Neural cell (in vitro differentiated cells): Measurements from ENCODE around the gene PDE4D. TPM values are rescaled to one million over a fixed set of nuclear protein-coding genes. Genes with fewer than 3 reads are reported as not detected.

Source experiments
- H2AFZ ChIP-seq: fragments of 200-600, 300-800 bp; sonication (generic), shearing (Covaris generic); 2 replicates; pipeline ENCODE4 v1.6.0; 2014; ENCODE audit warnings: low read depth, mild to moderate bottlenecking, antibody characterized with exemption, low read length, moderate library complexity
- H3F3A ChIP-seq: fragments of 200-600 bp; shearing (Covaris generic); 2 replicates; pipeline ENCODE4 v1.6.1; 2016; ENCODE audit warnings: mild to moderate bottlenecking, moderate library complexity, mixed read lengths, antibody characterized with exemption, low read length; ENCODE audit not compliant: insufficient read depth, poor library complexity, severe bottlenecking
- H3K27ac ChIP-seq: fragments of 200-600, 300-800 bp; sonication (generic), shearing (Covaris generic); 2 replicates; pipeline ENCODE4 v1.5.1; 2014; ENCODE audit warnings: mild to moderate bottlenecking, low read length, moderate library complexity
- H3K27me3 ChIP-seq: fragments of 300-800, 200-600 bp; sonication (generic), shearing (Covaris generic); 2 replicates; pipeline ENCODE4 v1.6.0; 2014; ENCODE audit warnings: mild to moderate bottlenecking, low read depth, low read length, moderate library complexity; ENCODE audit not compliant: insufficient read depth
- H3K36me3 ChIP-seq: fragments of 300-800, 200-600 bp; sonication (generic), shearing (Covaris generic); 2 replicates; pipeline ENCODE4 v1.5.1; 2014; ENCODE audit warnings: mild to moderate bottlenecking, antibody characterized with exemption, low read length, moderate library complexity; ENCODE audit not compliant: insufficient read depth
- H3K4me2 ChIP-seq: fragments of 300-800, 200-600 bp; sonication (generic), shearing (Covaris generic); 2 replicates; pipeline ENCODE4 v1.6.0; 2014; ENCODE audit warnings: mild to moderate bottlenecking, low read length
- H3K4me3 ChIP-seq: fragments of 300-800, 200-600 bp; sonication (generic), shearing (Covaris generic); 2 replicates; pipeline ENCODE4 v1.5.1; 2014; ENCODE audit warnings: mild to moderate bottlenecking, low read length, moderate library complexity
- H3K79me2 ChIP-seq: fragments of 200-600 bp; shearing (Covaris generic); replicated peaks from 2 replicates; pipeline ENCODE4 v1.6.0; 2014; ENCODE audit warnings: mild to moderate bottlenecking, low read length, moderate library complexity; ENCODE audit not compliant: insufficient read depth
- H3K9ac ChIP-seq: fragments of 300-800, 200-600 bp; sonication (generic), shearing (Covaris generic); 2 replicates; pipeline ENCODE4 v1.6.1; 2016; ENCODE audit warnings: mild to moderate bottlenecking, low read length, mixed read lengths
- H3K9me2 ChIP-seq: fragments of 200-600 bp; shearing (Covaris generic); 2 replicates; pipeline ENCODE4 v1.6.1; 2016; ENCODE audit warnings: mild to moderate bottlenecking, low read length, mixed read lengths; ENCODE audit not compliant: insufficient read depth
- H3K9me3 ChIP-seq: fragments of 200-600, 300-800 bp; sonication (generic), shearing (Covaris generic); 2 replicates; pipeline ENCODE4 v1.6.1; 2016; ENCODE audit warnings: mild to moderate bottlenecking, mixed run types, low read length, moderate library complexity, mixed read lengths
- H4K20me1 ChIP-seq: fragments of 200-600 bp; shearing (Covaris generic); 2 replicates; pipeline ENCODE4 v1.6.1; 2016; ENCODE audit warnings: mild to moderate bottlenecking, mixed run types; ENCODE audit not compliant: insufficient read depth
- EP300 ChIP-seq: fragments of 450-650 bp; conservative IDR thresholded peaks from 2 replicates; pipeline ENCODE4 v1.6.1; 2014; ENCODE audit warnings: antibody characterized with exemption, mild to moderate bottlenecking, moderate library complexity; ENCODE audit not compliant: poor library complexity, severe bottlenecking
- MXI1 ChIP-seq: fragments of 450-650 bp; conservative IDR thresholded peaks from 2 replicates; pipeline ENCODE4 v1.6.1; 2014; ENCODE audit warnings: antibody characterized with exemption, mild to moderate bottlenecking; ENCODE audit not compliant: poor library complexity, severe bottlenecking
- POLR2AphosphoS5 ChIP-seq: IDR thresholded peaks from 2 replicates; pipeline ENCODE4 v1.6.1; 2012
- RAD21 ChIP-seq: fragments of 450-650 bp; conservative IDR thresholded peaks from 2 replicates; pipeline ENCODE4 v1.6.1; 2014; ENCODE audit warnings: antibody characterized with exemption, mild to moderate bottlenecking, moderate library complexity
- SMC3 ChIP-seq: fragments of 450-650 bp; conservative IDR thresholded peaks from 2 replicates; pipeline ENCODE4 v1.6.1; 2014; ENCODE audit warnings: antibody characterized with exemption, mild to moderate bottlenecking, moderate library complexity; ENCODE audit not compliant: poor library complexity
- polyA plus RNA-seq: library from polyadenylated mRNA; depleted of rRNA; stranded (reverse); fragments of >200 nt; gene quantifications from 2 replicates; pipeline ENCODE4 v1.2.3, GENCODE V29; 2014
- TF ChIP-seq, protein P1 (sequence below): IDR thresholded peaks from 2 replicates; pipeline ENCODE4 v1.6.1; 2012; ENCODE audit warnings: borderline replicate concordance
- TF ChIP-seq, protein P2 (sequence below): fragments of 450-650 bp; IDR thresholded peaks from 2 replicates; pipeline ENCODE4 v1.5.1; 2014; ENCODE audit warnings: antibody characterized with exemption, mild to moderate bottlenecking, moderate library complexity; ENCODE audit not compliant: poor library complexity, severe bottlenecking

The PDE4D gene
- polyA plus RNA-seq, 1 donor from 2014 or later, result 42.8 TPM

DNA sequence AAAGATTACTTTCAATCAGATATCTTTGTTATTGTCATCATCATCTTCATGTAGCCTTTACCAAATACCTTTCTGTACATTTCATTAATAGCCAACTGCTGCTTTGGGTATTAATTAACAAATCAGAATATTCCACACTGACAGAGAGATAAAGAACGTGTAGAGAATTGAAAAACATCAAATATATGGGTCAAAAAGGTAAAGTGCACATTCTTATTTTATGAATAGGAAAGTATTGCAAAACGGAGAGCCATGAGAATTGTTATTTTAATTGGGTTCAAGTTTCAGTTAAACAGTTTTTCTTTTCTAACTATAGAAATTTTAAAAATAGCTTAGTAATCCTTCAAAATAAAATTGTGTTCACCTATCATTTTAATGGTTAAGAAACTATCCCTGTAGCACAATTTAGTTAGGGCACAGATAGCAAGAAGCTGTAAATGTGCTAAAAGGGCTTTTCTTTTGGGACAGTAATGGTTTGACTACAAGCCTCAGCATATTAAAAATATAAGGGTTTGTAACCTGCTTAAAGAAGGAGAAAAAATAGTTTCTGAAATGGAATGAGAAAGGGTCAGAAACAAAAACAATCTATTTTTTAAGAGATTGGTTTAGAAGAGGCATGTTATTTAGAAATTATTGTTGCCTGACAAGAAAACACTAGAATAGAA, 62.9 kb downstream of the PDE4D start:
- no peaks in the 10 kb centered on the region for H3K27me3 ChIP-seq
- H4K20me1 ChIP-seq, result no peaks in the 10 kb centered on the region
- H3K9me3 ChIP-seq, result no peaks in the 10 kb centered on the region
- H2AFZ ChIP-seq, result no peak overlapping the region
- no peaks in the 10 kb centered on the region for H3K9me2 ChIP-seq
- H3K36me3 ChIP-seq, result no peaks in the 10 kb centered on the region
- peak overlapping the region; percentile 10 for H3K4me3 ChIP-seq
- H3F3A ChIP-seq, result no peaks in the 10 kb centered on the region
- peak overlapping the region; percentile 22 for H3K4me2 ChIP-seq
- no peak overlapping the region for H3K9ac ChIP-seq
- peak overlapping the region; percentile 56 for H3K27ac ChIP-seq
- TF ChIP-seq EP300 (no peak), RAD21 (no peak), MXI1 (no peak), SMC3 (no peak)
- TF ChIP-seq, protein P1, sequence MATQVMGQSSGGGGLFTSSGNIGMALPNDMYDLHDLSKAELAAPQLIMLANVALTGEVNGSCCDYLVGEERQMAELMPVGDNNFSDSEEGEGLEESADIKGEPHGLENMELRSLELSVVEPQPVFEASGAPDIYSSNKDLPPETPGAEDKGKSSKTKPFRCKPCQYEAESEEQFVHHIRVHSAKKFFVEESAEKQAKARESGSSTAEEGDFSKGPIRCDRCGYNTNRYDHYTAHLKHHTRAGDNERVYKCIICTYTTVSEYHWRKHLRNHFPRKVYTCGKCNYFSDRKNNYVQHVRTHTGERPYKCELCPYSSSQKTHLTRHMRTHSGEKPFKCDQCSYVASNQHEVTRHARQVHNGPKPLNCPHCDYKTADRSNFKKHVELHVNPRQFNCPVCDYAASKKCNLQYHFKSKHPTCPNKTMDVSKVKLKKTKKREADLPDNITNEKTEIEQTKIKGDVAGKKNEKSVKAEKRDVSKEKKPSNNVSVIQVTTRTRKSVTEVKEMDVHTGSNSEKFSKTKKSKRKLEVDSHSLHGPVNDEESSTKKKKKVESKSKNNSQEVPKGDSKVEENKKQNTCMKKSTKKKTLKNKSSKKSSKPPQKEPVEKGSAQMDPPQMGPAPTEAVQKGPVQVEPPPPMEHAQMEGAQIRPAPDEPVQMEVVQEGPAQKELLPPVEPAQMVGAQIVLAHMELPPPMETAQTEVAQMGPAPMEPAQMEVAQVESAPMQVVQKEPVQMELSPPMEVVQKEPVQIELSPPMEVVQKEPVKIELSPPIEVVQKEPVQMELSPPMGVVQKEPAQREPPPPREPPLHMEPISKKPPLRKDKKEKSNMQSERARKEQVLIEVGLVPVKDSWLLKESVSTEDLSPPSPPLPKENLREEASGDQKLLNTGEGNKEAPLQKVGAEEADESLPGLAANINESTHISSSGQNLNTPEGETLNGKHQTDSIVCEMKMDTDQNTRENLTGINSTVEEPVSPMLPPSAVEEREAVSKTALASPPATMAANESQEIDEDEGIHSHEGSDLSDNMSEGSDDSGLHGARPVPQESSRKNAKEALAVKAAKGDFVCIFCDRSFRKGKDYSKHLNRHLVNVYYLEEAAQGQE, result no peak
- TF ChIP-seq, protein P2, sequence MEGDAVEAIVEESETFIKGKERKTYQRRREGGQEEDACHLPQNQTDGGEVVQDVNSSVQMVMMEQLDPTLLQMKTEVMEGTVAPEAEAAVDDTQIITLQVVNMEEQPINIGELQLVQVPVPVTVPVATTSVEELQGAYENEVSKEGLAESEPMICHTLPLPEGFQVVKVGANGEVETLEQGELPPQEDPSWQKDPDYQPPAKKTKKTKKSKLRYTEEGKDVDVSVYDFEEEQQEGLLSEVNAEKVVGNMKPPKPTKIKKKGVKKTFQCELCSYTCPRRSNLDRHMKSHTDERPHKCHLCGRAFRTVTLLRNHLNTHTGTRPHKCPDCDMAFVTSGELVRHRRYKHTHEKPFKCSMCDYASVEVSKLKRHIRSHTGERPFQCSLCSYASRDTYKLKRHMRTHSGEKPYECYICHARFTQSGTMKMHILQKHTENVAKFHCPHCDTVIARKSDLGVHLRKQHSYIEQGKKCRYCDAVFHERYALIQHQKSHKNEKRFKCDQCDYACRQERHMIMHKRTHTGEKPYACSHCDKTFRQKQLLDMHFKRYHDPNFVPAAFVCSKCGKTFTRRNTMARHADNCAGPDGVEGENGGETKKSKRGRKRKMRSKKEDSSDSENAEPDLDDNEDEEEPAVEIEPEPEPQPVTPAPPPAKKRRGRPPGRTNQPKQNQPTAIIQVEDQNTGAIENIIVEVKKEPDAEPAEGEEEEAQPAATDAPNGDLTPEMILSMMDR, result no peak
- no peaks in the 10 kb centered on the region for H3K79me2 ChIP-seq

DNA sequence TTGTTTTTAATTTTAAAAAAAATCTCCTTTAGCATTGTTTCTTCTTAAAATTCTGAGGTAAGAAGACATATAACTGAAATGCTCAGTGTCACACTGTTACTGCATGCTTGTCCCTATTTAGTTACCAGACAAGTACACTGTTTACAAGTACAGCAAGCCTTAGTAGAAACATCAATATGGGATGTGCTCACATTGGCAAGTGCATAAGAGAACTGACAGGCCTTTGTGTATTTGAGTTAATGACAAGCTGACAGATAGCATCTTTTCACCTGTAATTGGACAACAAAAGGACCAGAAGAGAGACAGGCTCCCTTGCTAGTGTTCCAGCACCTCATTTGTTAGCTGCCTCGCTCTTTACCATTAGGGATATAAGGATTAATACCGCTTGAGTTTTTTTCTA, 63.6 kb downstream of the PDE4D start:
- peak overlapping the region; percentile 10 for H3K4me3 ChIP-seq
- H3K27ac ChIP-seq, result peak overlapping the region; percentile 56
- peak overlapping the region; percentile 22 for H3K4me2 ChIP-seq
- peak overlapping the region; percentile 2 for H3K9ac ChIP-seq
- no peak overlapping the region for H2AFZ ChIP-seq
- no peaks in the 10 kb centered on the region for H3F3A ChIP-seq
- no peaks in the 10 kb centered on the region for H3K9me2 ChIP-seq
- no peaks in the 10 kb centered on the region for H3K27me3 ChIP-seq
- TF ChIP-seq, protein P1, result no peak
- TF ChIP-seq MXI1 (no peak), POLR2AphosphoS5 (peak; percentile 61), RAD21 (no peak), SMC3 (no peak), EP300 (peak; percentile 89)
- TF ChIP-seq, protein P2, result no peak
- no peaks in the 10 kb centered on the region for H3K9me3 ChIP-seq
- H3K36me3 ChIP-seq, result no peaks in the 10 kb centered on the region
- no peaks in the 10 kb centered on the region for H3K79me2 ChIP-seq
- no peaks in the 10 kb centered on the region for H4K20me1 ChIP-seq
